Esophagus squamous epithelium (tissue), 4 donors: ENCODE results near the gene AKT2.

ENCODE experiments used
- POLR2A ChIP-seq, 4 donors: fragments of 450-650 bp; IDR thresholded peaks; one replicate each; pipeline ENCODE4 v1.6.1; 2017; ENCODE audit warnings: antibody characterized with exemption in 4 of 4, mild to moderate bottlenecking in 4 of 4, moderate library complexity in 3 of 4
- TF ChIP-seq, protein P1 (sequence below), 6 experiments: fragments of 450-650 bp in 4 of 6; fragments of 200-600 bp in 2 of 6; sonication (generic) in 2 of 6; IDR thresholded peaks; one replicate each; pipeline ENCODE4 v1.5.1; 2016 to 2019; ENCODE audit warnings: antibody characterized with exemption in 6 of 6, mild to moderate bottlenecking in 4 of 6, moderate library complexity in 4 of 6

DNA sequence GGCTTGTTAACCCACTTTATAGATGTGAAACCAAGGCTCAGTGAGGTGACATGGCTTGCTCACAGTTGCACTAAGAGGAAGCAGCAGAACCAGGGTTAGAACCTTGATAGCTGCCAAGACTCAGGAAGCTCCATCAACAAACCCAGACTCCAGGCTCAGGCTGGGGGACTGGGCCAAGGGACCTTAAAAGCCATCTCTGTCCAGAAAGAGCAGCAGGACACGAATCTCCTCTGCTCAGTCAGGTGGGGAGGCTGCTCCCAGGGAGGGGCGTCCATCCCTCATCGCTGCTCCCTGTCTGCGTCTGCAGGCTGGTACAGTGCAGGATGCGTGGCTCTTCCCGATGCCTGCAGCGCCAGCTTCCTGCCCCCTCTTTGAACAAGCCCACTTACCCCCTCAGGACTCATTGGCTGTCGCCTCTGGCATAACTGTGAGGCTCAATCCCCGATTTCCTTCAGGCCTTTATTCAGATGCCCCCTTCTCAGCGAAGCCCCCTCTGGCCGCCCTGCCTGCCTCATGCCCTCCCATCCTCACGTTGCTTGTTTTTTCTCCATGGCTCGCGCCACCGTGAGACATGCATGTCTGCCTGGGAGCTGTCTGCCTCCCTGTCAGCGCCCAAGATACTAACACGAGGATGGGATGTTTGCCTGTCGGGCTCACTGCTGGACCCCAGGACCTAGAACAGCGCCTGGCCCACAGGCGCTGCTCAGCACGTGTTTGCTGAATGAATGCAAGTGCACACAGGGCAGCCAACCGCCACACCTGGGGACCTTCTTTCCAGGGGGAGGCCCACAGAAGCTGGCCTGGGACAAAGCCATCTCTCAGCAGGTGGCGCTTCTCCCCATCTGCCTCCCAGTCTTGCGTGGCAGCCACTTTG lies 21.5 kb downstream of the AKT2 start:
- TF ChIP-seq, protein P1, sequence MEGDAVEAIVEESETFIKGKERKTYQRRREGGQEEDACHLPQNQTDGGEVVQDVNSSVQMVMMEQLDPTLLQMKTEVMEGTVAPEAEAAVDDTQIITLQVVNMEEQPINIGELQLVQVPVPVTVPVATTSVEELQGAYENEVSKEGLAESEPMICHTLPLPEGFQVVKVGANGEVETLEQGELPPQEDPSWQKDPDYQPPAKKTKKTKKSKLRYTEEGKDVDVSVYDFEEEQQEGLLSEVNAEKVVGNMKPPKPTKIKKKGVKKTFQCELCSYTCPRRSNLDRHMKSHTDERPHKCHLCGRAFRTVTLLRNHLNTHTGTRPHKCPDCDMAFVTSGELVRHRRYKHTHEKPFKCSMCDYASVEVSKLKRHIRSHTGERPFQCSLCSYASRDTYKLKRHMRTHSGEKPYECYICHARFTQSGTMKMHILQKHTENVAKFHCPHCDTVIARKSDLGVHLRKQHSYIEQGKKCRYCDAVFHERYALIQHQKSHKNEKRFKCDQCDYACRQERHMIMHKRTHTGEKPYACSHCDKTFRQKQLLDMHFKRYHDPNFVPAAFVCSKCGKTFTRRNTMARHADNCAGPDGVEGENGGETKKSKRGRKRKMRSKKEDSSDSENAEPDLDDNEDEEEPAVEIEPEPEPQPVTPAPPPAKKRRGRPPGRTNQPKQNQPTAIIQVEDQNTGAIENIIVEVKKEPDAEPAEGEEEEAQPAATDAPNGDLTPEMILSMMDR (IDR thresholded peaks at IDR 0.05) = no peak
- no peak for TF ChIP-seq POLR2A (IDR thresholded peaks at IDR 0.05)
